Measurements from ENCODE around the gene TUBA8. TPM values are rescaled to one million over a fixed set of nuclear protein-coding genes. Genes with fewer than 3 reads are reported as not detected.
"Not testable (repeated sequence)": the region's sequence is repeated elsewhere in the genome, so short reads cannot be mapped to it uniquely, and the experiment has no call there.

The TUBA8 gene
- total RNA-seq, 2 donors from 2014 or later: 0.41 to 2.2 TPM

DNA sequence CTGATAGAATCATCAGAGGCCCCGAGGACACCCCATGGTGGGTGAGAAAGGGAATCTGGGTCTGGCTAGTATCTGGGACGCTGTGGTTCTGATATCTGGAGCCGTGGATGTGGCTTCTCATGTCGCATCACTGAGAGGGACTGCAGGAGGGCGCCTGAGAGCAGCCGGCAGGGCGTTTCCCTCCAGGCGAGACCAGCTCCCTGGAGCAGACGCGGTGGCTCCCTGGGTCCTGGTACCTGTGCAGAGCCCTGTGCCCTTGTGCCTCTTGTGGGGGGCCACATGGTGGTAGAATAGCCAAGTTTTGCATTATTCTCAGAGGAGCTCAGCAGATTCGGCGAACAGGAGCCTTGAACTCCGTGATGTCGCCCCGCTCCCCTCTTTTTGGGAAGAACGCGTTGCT lies 59.7 kb downstream of the TUBA8 start:
- H3K9me3 ChIP-seq; H3K27ac ChIP-seq; H3K4me3 ChIP-seq; H3K27me3 ChIP-seq (replicated peaks; ENCODE audit: insufficient read depth); H3K36me3 ChIP-seq; ATAC-seq (ENCODE audit: insufficient number of reproducible peaks, low FRiP score, low read depth); H3K4me1 ChIP-seq (ENCODE audit: control insufficient read depth in 1 of 2, low read depth in 2 of 2); DNase-seq (ENCODE audit: low spot score): not testable (repeated sequence)

DNA sequence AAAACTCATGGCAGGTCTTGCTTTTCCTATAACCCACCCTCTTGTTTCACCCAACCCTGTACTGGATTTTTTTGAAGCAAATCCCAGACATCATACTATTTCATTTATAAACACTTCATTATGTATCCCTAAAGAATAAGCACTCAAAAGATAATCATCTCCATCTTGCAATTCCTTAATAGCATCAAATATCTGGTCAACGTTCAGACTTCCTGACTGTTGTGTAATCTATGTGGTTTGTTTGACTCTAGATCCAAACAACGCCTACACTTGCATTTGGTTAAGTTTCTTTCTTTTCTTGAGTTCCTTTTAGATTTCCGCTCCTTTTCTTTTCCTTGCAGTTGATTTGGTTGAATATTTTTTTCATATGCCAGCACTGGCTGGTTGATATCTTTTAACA lies 61.6 kb downstream of the TUBA8 start:
- H3K9me3 ChIP-seq; DNase-seq (ENCODE audit: low spot score); H3K27ac ChIP-seq; H3K36me3 ChIP-seq; H3K4me1 ChIP-seq (ENCODE audit: control insufficient read depth in 1 of 2, low read depth in 2 of 2); H3K27me3 ChIP-seq (replicated peaks; ENCODE audit: insufficient read depth); H3K4me3 ChIP-seq; ATAC-seq (ENCODE audit: insufficient number of reproducible peaks, low FRiP score, low read depth): not testable (repeated sequence)

DNA sequence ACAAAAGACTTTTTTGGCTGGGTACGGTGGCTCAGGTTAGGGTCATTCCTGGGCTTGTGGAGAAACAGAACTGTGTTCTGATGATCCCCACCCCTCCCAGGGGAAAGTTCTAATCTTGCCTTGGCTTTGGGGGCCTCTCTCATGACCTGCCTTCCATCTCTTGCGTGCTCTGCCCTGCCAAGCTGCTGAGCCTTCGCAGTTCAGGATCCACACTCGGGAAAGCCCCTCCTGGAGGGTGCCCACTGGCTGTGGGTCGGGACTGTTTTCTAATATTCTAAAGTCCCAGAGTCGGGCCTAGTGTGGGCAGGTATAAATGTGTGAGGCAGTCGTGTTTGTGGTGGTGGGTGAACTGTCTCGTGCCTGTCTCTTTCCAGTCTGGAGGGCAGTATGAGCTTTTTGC lies 62.2 kb downstream of the TUBA8 start:
- not testable (repeated sequence) for ATAC-seq (ENCODE audit: insufficient number of reproducible peaks, low FRiP score, low read depth); H3K27me3 ChIP-seq (replicated peaks; ENCODE audit: insufficient read depth); DNase-seq (ENCODE audit: low spot score); H3K27ac ChIP-seq; H3K4me1 ChIP-seq (ENCODE audit: control insufficient read depth in 1 of 2, low read depth in 2 of 2); H3K36me3 ChIP-seq; H3K4me3 ChIP-seq; H3K9me3 ChIP-seq

DNA sequence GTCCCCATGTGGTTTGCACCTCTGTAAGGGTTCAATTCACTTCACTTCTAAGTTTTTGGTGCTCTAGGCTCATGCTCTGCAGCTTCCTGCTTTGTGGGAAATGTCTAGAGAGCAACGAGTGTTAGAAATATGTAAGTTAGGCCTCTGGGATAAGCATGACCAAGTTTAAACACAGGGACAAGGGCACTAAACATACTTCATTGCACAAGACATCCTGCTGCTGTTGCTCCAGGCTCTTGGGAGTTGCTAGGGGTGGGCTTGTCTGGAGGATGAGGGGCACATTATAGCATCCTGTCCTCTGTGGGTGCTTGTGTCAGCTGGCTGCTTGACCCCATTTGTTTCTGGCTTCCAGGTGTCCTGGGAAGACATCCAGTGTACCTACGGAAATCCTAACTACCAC lies 62.8 kb downstream of the TUBA8 start:
- not testable (repeated sequence) for H3K27ac ChIP-seq; ATAC-seq (ENCODE audit: insufficient number of reproducible peaks, low FRiP score, low read depth); H3K4me3 ChIP-seq; DNase-seq (ENCODE audit: low spot score); H3K4me1 ChIP-seq (ENCODE audit: control insufficient read depth in 1 of 2, low read depth in 2 of 2); H3K9me3 ChIP-seq; H3K27me3 ChIP-seq (replicated peaks; ENCODE audit: insufficient read depth); H3K36me3 ChIP-seq

Other genes with a start within 250 kb of the TUBA8 start
- gene MICAL3, start 86.2 kb upstream of the TUBA8 start, total RNA-seq: 10 to 100 TPM; 45.2 to 78.0 TPM
- gene PEX26, start 32.8 kb upstream of the TUBA8 start, total RNA-seq: 10 to 100 TPM; 39.1 to 46.0 TPM
- gene USP18, start 39.4 kb downstream of the TUBA8 start, total RNA-seq: 1 to 10 TPM; 4.1 to 8.3 TPM